ENCODE measurements around the gene TTC12. TPM values are rescaled to one million over a fixed set of nuclear protein-coding genes. Genes with fewer than 3 reads are reported as not detected.

The TTC12 gene
- total RNA-seq = 10 to 100 TPM in 2 of 6 donors, 1 to 10 TPM in 4; 6.6 to 13.9 (median 8.4) TPM
- polyA plus RNA-seq = 1 to 10 TPM; 4.3 to 7.7 TPM

GRCh38 chr11:113314389-113315301 lies at the start of gene TTC12:
TSS of gene TTC12 (plus strand) at chr11:113314583. CDS start at chr11:113316258, 1,675 bp downstream.
- WGBS, 2 donors = 1 to 2% methylated on average over 63 to 64 of the region's 64 CpGs
- TF ChIP-seq, protein P1, sequence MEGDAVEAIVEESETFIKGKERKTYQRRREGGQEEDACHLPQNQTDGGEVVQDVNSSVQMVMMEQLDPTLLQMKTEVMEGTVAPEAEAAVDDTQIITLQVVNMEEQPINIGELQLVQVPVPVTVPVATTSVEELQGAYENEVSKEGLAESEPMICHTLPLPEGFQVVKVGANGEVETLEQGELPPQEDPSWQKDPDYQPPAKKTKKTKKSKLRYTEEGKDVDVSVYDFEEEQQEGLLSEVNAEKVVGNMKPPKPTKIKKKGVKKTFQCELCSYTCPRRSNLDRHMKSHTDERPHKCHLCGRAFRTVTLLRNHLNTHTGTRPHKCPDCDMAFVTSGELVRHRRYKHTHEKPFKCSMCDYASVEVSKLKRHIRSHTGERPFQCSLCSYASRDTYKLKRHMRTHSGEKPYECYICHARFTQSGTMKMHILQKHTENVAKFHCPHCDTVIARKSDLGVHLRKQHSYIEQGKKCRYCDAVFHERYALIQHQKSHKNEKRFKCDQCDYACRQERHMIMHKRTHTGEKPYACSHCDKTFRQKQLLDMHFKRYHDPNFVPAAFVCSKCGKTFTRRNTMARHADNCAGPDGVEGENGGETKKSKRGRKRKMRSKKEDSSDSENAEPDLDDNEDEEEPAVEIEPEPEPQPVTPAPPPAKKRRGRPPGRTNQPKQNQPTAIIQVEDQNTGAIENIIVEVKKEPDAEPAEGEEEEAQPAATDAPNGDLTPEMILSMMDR (IDR thresholded peaks at IDR 0.05) = no peak
- FAIRE-seq (peak; percentile 20), DNase-seq (peak; percentile 93 to 98 (median 96)), ATAC-seq (peak; percentile 99 to 100 (median 100))
- Histone ChIP-seq H3K4me3 (peak within 1 kb of the TSS; percentile 68 to 92 (median 78)), H3K27ac (peak within 1 kb of the TSS; percentile 73 to 81 (median 77)), H3K4me1 (peaks cover 0 to 7% (median 0%) of the 10 kb centered on the region in 3 donors), H3K9me3 (no peaks in the 10 kb centered on the region), H3K27me3 (no peaks in the 10 kb centered on the region), H3K36me3 (no peaks in the 10 kb centered on the region)
- intact Hi-C loops (cut with DNase I) = loop anchor here in 1 of 3 donors (5.0 kb wide), 1 partner anchor 218 kb away; no protein-coding TSS in a partner anchor

- DNase-seq = no peak
- ATAC-seq = no peak
- H3K27me3 ChIP-seq = no peaks in the 10 kb centered on the region
- no peak for FAIRE-seq
- H3K4me3 ChIP-seq = no peak overlapping the region
- no peak overlapping the region for H3K27ac ChIP-seq
- H3K36me3 ChIP-seq = no peaks in the 10 kb centered on the region
- 51 to 53% methylated on average over 2 of the region's 2 CpGs for WGBS, 2 donors
- TF ChIP-seq, protein P1 (IDR thresholded peaks at IDR 0.05) = no peak
- no peaks in the 10 kb centered on the region for H3K9me3 ChIP-seq
- intact Hi-C loops (cut with DNase I) = no loop called here
- no peaks in the 10 kb centered on the region for H3K4me1 ChIP-seq
Observed at GRCh38 chr11:113265362-113265761, 49.0 kb upstream of the TTC12 start.

- Histone ChIP-seq H3K9me3 (no peaks in the 10 kb centered on the region), H3K27me3 (no peaks in the 10 kb centered on the region), H3K27ac (no peak overlapping the region), H3K36me3 (no peaks in the 10 kb centered on the region), H3K4me3 (no peak overlapping the region), H3K4me1 (no peaks in the 10 kb centered on the region)
- TF ChIP-seq, protein P1 (IDR thresholded peaks at IDR 0.05) = no peak
- 88 to 91% methylated on average over 7 of the region's 7 CpGs for WGBS, 2 donors
- intact Hi-C loops (cut with DNase I) = no loop called here
- ATAC-seq = no peak
- FAIRE-seq = no peak
- no peak for DNase-seq
Observed at GRCh38 chr11:113267493-113267892, 46.9 kb upstream of the TTC12 start.

DNA sequence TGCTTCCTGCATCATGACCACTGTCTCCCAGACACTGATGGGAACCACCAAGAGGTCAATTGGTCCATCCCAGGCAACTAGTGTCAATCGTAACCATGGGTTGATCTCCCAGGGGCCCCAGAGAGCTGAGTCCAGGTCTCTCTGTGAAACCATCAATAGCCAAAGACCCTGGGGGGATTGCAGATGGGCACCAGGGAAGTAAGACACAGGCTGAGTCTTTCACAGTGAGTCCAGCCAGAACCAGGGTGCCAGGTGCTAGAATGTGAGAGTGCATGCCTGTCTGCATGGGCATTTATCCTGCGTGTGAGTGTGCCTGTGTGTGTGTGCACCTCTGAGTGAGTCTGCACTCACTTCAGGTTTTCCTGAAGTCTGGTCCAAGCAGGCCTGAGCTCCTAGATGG lies 45.3 kb upstream of the TTC12 start:
- Histone ChIP-seq H3K9me3 (no peaks in the 10 kb centered on the region), H3K4me3 (no peak overlapping the region), H3K36me3 (no peaks in the 10 kb centered on the region), H3K4me1 (no peaks in the 10 kb centered on the region), H3K27me3 (no peaks in the 10 kb centered on the region), H3K27ac (no peak overlapping the region)
- DNase-seq (no peak), FAIRE-seq (no peak), ATAC-seq (no peak)
- WGBS, 2 donors = 84 to 88% methylated on average over 2 of the region's 2 CpGs
- intact Hi-C loops (cut with DNase I) = no loop called here
- TF ChIP-seq, protein P1 (IDR thresholded peaks at IDR 0.05) = no peak

DNA sequence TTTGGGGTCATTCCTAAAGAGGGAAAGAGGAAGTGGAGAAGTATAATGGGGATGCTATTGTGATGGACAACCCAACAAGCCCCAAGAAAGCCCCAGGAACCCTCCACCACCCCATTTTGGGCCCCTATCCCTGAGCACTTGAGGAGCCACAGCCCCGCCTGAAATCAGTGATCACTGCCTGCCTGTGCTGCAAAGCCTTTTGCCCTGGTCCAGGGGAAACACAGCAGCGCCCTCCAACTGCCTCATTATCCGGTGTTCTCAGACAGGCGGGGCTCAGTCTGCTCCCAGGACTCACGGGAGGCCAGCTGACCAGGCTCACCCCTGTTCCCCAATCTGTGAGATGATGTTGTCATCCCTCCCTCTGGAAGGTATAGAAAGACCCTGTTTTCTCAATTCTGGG lies 44.7 kb upstream of the TTC12 start:
- DNase-seq (no peak), ATAC-seq (no peak), FAIRE-seq (no peak)
- no peaks in the 10 kb centered on the region for H3K4me1 ChIP-seq
- H3K36me3 ChIP-seq = no peaks in the 10 kb centered on the region
- intact Hi-C loops (cut with DNase I) = no loop called here
- no peaks in the 10 kb centered on the region for H3K9me3 ChIP-seq
- 86 to 90% methylated on average over 5 of the region's 5 CpGs for WGBS, 2 donors
- no peak overlapping the region for H3K4me3 ChIP-seq
- H3K27me3 ChIP-seq = no peaks in the 10 kb centered on the region
- no peak overlapping the region for H3K27ac ChIP-seq
- TF ChIP-seq, protein P1 (IDR thresholded peaks at IDR 0.05) = no peak
